Neural crest cell (in vitro differentiated cells): ENCODE data around the gene POU2F3. TPM values are rescaled to one million over a fixed set of nuclear protein-coding genes. Genes with fewer than 3 reads are reported as not detected.
A peak's percentile ranks its signal among the peaks of the same experiment; 100 is the strongest.

Source experiments
- DNase-seq: peaks from one replicate; pipeline ENCODE4 v3.0.0; 2021; ENCODE audit warnings: low read depth, mixed read lengths, low spot score
- H3K27ac Mint-ChIP-seq: one replicate; pipeline ENCODE4 v1.8.0; 2021; ENCODE audit warnings: mild to moderate bottlenecking, mixed read lengths; ENCODE audit not compliant: unreplicated experiment
- H3K27me3 Mint-ChIP-seq: 2 replicates; pipeline ENCODE4 v1.8.0; 2021; ENCODE audit warnings: low read depth, mild to moderate bottlenecking, mixed read lengths
- H3K36me3 Mint-ChIP-seq: 2 replicates; pipeline ENCODE4 v1.8.0; 2021; ENCODE audit warnings: low read depth, mild to moderate bottlenecking, mixed read lengths
- H3K4me1 Mint-ChIP-seq: 2 replicates; pipeline ENCODE4 v1.8.0; 2021; ENCODE audit warnings: mixed read lengths
- H3K4me3 Mint-ChIP-seq: one replicate; pipeline ENCODE4 v1.8.0; 2021; ENCODE audit warnings: mild to moderate bottlenecking, mixed read lengths
- H3K9me3 Mint-ChIP-seq: 2 replicates; pipeline ENCODE4 v1.8.0; 2021; ENCODE audit warnings: mixed read lengths
- total RNA-seq: library from RNA; stranded (reverse); gene quantifications from 2 replicates; pipeline ENCODE4 v1.2.1, GENCODE V29; 2021
- TF ChIP-seq, protein P1 (sequence below): fragments of 200-600 bp; sonication (generic); conservative IDR thresholded peaks from 2 replicates; pipeline ENCODE4 v1.5.0; 2021; ENCODE audit warnings: antibody characterized with exemption, mild to moderate bottlenecking

POU2F3 gene
- total RNA-seq, 1 donor from 2014 or later = not detected

DNA sequence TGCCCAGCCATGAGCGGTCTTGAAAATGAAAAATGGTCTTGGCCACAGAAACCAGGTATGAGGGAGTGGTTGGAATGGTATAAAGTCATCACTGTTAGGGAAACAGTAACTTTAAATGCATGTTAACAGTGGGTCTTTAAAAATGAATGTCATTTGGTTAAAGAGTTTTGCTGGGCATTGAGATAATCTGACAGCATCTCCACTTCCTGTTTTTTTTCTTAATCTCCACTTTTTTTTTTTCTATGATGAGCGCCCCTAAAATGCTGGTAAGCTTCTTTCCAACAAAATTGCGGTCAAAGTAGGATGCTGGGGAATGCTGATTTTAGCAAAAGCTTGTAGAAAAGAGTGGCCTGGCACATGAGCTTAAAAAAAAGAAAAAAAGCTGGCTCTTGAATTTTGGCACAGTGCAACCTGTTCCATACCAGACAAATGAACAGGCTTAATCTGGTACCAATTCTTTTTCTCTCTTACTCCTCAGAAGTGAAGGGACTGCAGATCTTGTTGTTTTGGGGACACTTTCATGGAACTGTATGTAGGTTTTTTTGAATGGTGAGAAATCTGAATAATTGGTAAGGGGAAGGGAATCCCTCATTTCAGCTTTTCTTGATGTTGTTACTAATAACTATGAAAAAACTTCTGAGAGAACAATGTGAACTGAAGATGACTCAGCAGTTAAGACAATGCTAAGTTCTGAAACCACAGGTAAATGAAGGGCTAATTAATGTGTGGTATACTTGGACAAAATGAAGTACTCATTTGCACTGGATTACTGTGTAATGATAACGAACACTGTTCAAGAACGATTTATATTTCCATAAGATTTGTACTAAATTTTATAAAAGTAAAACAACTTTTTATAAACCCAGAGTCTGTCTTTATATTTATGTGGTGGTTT is 93.1 kb downstream of the POU2F3 start:
- H3K27me3 Mint-ChIP-seq = no peaks in the 10 kb centered on the region
- peaks cover 2% of the 10 kb centered on the region for H3K36me3 Mint-ChIP-seq
- no peaks in the 10 kb centered on the region for H3K9me3 Mint-ChIP-seq
- H3K4me3 Mint-ChIP-seq = no peak overlapping the region
- TF ChIP-seq, protein P1, sequence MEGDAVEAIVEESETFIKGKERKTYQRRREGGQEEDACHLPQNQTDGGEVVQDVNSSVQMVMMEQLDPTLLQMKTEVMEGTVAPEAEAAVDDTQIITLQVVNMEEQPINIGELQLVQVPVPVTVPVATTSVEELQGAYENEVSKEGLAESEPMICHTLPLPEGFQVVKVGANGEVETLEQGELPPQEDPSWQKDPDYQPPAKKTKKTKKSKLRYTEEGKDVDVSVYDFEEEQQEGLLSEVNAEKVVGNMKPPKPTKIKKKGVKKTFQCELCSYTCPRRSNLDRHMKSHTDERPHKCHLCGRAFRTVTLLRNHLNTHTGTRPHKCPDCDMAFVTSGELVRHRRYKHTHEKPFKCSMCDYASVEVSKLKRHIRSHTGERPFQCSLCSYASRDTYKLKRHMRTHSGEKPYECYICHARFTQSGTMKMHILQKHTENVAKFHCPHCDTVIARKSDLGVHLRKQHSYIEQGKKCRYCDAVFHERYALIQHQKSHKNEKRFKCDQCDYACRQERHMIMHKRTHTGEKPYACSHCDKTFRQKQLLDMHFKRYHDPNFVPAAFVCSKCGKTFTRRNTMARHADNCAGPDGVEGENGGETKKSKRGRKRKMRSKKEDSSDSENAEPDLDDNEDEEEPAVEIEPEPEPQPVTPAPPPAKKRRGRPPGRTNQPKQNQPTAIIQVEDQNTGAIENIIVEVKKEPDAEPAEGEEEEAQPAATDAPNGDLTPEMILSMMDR = no peak
- no peak for DNase-seq
- no peak overlapping the region for H3K27ac Mint-ChIP-seq
- H3K4me1 Mint-ChIP-seq = peaks cover 20% of the 10 kb centered on the region

DNA sequence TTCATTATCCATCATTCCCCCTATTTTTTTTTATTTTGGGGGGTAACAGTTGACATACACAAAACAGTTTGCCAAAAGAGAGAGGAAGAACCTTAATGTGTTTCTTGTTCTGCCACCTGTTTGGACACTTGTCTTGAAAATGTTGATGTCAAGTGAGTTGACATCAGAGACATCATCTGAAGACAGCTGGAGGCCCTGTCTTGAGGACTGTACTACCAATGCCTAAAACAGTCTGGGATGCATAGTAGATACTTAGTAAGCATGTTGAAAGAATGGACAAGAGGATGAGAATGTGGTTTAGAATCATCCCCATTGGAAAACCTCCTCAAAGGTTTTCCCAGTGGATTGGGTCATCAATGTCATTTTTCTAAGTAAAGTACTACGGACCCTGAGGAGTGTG is 93.9 kb downstream of the POU2F3 start:
- H3K4me1 Mint-ChIP-seq = peaks cover 21% of the 10 kb centered on the region
- H3K36me3 Mint-ChIP-seq = no peaks in the 10 kb centered on the region
- no peaks in the 10 kb centered on the region for H3K27me3 Mint-ChIP-seq
- no peak overlapping the region for H3K27ac Mint-ChIP-seq
- DNase-seq = no peak
- no peak overlapping the region for H3K4me3 Mint-ChIP-seq
- no peaks in the 10 kb centered on the region for H3K9me3 Mint-ChIP-seq
- TF ChIP-seq, protein P1 = no peak

DNA sequence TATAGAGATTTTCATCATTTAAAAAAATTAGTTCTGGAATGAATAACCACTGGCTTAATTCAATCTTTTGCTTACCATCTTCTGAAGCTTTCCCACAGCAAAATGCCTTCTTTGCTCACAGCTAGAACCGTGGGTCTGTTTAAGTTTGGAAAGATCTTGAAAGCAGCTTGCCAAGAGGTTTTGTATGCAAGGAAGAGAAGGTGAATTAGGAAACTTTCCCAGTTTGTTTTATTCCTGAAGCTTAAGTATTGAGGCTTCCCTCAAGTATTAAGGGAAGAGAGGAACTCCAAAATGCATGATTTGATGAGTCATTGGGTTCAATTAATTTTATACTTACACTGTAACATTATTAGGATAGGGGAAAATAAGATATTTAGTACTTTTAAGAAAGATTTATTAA is 94.4 kb downstream of the POU2F3 start:
- no peaks in the 10 kb centered on the region for H3K27me3 Mint-ChIP-seq
- TF ChIP-seq, protein P1 = no peak
- peaks cover 25% of the 10 kb centered on the region for H3K4me1 Mint-ChIP-seq
- H3K36me3 Mint-ChIP-seq = no peaks in the 10 kb centered on the region
- peak overlapping the region; percentile 33 for H3K4me3 Mint-ChIP-seq
- no peak overlapping the region for H3K27ac Mint-ChIP-seq
- H3K9me3 Mint-ChIP-seq = no peaks in the 10 kb centered on the region
- no peak for DNase-seq

DNA sequence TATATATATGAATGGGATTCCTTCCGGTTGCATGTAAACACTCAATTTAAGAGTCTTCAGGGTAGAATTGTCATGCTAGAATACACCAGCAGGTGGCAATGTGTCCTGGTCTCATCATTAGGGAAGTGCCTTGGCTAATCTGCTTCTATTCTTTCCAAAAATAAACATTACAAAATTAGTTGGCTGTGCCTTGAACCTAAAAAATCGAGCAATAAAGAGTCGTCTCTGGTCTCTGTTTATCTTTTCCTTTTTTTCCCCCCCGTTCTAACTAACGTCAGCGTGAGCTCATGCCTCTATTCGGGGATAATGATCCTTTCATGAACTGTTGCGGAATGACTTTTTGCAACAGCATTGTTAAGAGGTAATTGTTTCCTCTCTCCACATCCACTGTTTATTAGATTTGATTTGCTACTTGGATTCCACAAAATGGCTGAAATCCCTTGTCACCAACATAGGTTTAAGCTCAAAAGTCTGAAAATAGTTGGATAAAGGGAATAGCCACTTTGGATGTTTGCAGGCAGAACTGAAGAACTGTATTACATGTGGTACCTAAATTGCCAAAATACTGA is 95.0 kb downstream of the POU2F3 start:
- Mint-ChIP-seq H3K27me3 (no peaks in the 10 kb centered on the region), H3K27ac (no peak overlapping the region), H3K36me3 (no peaks in the 10 kb centered on the region), H3K9me3 (no peaks in the 10 kb centered on the region), H3K4me1 (peaks cover 32% of the 10 kb centered on the region), H3K4me3 (peak overlapping the region; percentile 84)
- DNase-seq = peak; percentile 76
- TF ChIP-seq, protein P1 = peak; percentile 79

DNA sequence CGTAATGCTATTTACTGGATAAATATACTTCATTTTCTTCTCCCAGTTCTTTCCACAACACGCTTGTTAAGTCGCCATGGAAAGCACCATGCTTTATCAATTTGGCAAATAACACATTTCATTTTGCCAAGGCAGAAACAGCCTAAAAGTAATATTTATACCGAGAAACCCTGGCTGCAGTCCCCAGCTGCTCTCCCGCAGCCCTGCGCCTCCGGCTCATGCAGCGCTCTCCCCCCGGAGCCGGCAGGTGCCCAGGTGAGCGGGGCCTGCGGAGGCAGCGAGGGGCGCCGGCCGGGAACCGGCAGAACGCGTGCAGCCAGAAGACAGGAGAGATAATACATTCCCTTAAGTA is 95.6 kb downstream of the POU2F3 start:
- H3K4me3 Mint-ChIP-seq = peak overlapping the region; percentile 84
- TF ChIP-seq, protein P1 = no peak

More for the DNA sequence above, 95.6 kb downstream of the POU2F3 start:
- DNase-seq = no peak
- Mint-ChIP-seq H3K9me3 (no peaks in the 10 kb centered on the region), H3K27me3 (no peaks in the 10 kb centered on the region), H3K27ac (no peak overlapping the region), H3K4me1 (peaks cover 37% of the 10 kb centered on the region), H3K36me3 (no peaks in the 10 kb centered on the region)
